Liver (tissue), 9 donors: ENCODE results near the gene NAAA. TPM values are rescaled to one million over a fixed set of nuclear protein-coding genes. Genes with fewer than 3 reads are reported as not detected.

Experiments used
- DNase-seq: peaks from one replicate; pipeline ENCODE4 v3.0.0-alpha.2; 2017; ENCODE audit warnings: low spot score
- H3K27ac ChIP-seq, 2 donors: one replicate each; pipeline ENCODE4 v1.7.0; 2013; ENCODE audit warnings: inconsistent platforms in 2 of 2, low read length in 2 of 2, control low read depth in 1 of 2, low read depth in 1 of 2, mild to moderate bottlenecking in 1 of 2
- H3K27me3 ChIP-seq, 4 donors: one replicate each; pipeline versions ENCODE4 v1.6.1 to v1.7.0; 2013; ENCODE audit warnings: low read length in 3 of 4, inconsistent platforms in 1 of 4, mild to moderate bottlenecking in 1 of 4, moderate library complexity in 1 of 4; ENCODE audit not compliant: control insufficient read depth in 4 of 4, insufficient read depth in 4 of 4
- H3K36me3 ChIP-seq, 4 donors: one replicate each; pipeline versions ENCODE4 v1.6.1 to v1.7.0; 2013; ENCODE audit warnings: low read length in 3 of 4, mild to moderate bottlenecking in 3 of 4, low read depth in 1 of 4, moderate library complexity in 1 of 4; ENCODE audit not compliant: control insufficient read depth in 4 of 4, insufficient read depth in 3 of 4
- H3K4me1 ChIP-seq, 4 donors: one replicate each; pipeline versions ENCODE4 v1.6.1 to v1.7.0; 2013; ENCODE audit warnings: low read length in 3 of 4, mild to moderate bottlenecking in 3 of 4, moderate library complexity in 1 of 4; ENCODE audit not compliant: control insufficient read depth in 4 of 4, insufficient read depth in 4 of 4
- H3K4me3 ChIP-seq, 3 donors: one replicate each; pipeline versions ENCODE4 v1.6.1 to v1.7.0; 2013; ENCODE audit warnings: low read length in 3 of 3, control low read depth in 1 of 3, low read depth in 1 of 3, mild to moderate bottlenecking in 1 of 3
- H3K9ac ChIP-seq, 2 donors: one replicate each; pipeline ENCODE4 v1.7.0; 2013; ENCODE audit warnings: low read length in 2 of 2, mild to moderate bottlenecking in 2 of 2, moderate library complexity in 2 of 2, control low read depth in 1 of 2, low read depth in 1 of 2
- H3K9me3 ChIP-seq, 4 donors: one replicate each; pipeline versions ENCODE4 v1.6.1 to v1.7.0; 2013; ENCODE audit warnings: low read length in 3 of 4; ENCODE audit not compliant: control insufficient read depth in 4 of 4
- ATF3 ChIP-seq: IDR thresholded peaks from 2 replicates; pipeline ENCODE4 v1.6.1; 2016; ENCODE audit warnings: antibody characterized with exemption
- EGR1 ChIP-seq, 2 donors: IDR thresholded peaks; 2 replicates each; pipeline ENCODE4 v1.6.1; 2016 to 2018; ENCODE audit warnings: antibody characterized with exemption in 2 of 2, low read depth in 2 of 2
- FOXA1 ChIP-seq: IDR thresholded peaks from 2 replicates; pipeline ENCODE4 v1.6.1; 2016; ENCODE audit warnings: antibody characterized with exemption
- FOXA2 ChIP-seq: IDR thresholded peaks from 2 replicates; pipeline ENCODE4 v1.6.1; 2016; ENCODE audit warnings: antibody characterized with exemption
- RXRA ChIP-seq, 2 donors: IDR thresholded peaks; 2 replicates each; pipeline ENCODE4 v1.6.1; 2017 to 2018; ENCODE audit warnings: antibody characterized with exemption in 2 of 2, mild to moderate bottlenecking in 1 of 2
- TAF1 ChIP-seq: conservative IDR thresholded peaks from 2 replicates; pipeline ENCODE4 v1.6.1; 2016; ENCODE audit warnings: antibody characterized with exemption, mild to moderate bottlenecking
- YY1 ChIP-seq: IDR thresholded peaks from 2 replicates; pipeline ENCODE4 v1.6.1; 2016; ENCODE audit warnings: antibody characterized with exemption, mild to moderate bottlenecking
- ZBTB33 ChIP-seq: IDR thresholded peaks from 2 replicates; pipeline ENCODE4 v1.6.1; 2016; ENCODE audit warnings: antibody characterized with exemption
- WGBS: extraction: QIAGEN DNeasy Blood & Tissue Kit; methylation state at CpG from one replicate; pipeline ENCODE4 v1.1.7; 2013; 5-methylcytosine and 5-hydroxymethylcytosine counted together
- polyA plus RNA-seq, 2 donors: library from polyadenylated mRNA; stranded (reverse) in 1 of 2; unstranded in 1 of 2; fragments of 200-250 nt in 1 of 2; fragments of >200 nt in 1 of 2; fragmentation: Nextera tagmentation in 1 of 2; extraction: Ambion mirVana in 1 of 2; gene quantifications; one replicate each; pipeline versions ENCODE4 v1.2.1 to v1.2.3, GENCODE V29; 2013 to 2015
- total RNA-seq, 2 donors: library from RNA; depleted of rRNA; stranded (reverse); fragments of >200 nt; gene quantifications; one replicate each; pipeline ENCODE4 v1.2.3, GENCODE V29; 2014
- donor health status: healthy.
- donor health status: healthy.
- donor health status: healthy.
- donor health status: healthy.
- donor health status: healthy.

NAAA gene
- total and polyA plus RNA-seq, 4 donors, result 42.2 to 122 (median 57.2) TPM

- TF ChIP-seq ZBTB33 (no peak), FOXA2 (no peak), FOXA1 (no peak), YY1 (no peak), EGR1 (IDR thresholded peaks at IDR 0.05; ENCODE audit: low read depth in 2 of 2) (no peak), RXRA (IDR thresholded peaks at IDR 0.05) (no peak), TAF1 (no peak), ATF3 (no peak)
- H3K27me3 ChIP-seq, result no peaks in the 10 kb centered on the region
- 45% methylated on average over 3 of the region's 3 CpGs for WGBS
- H3K9ac ChIP-seq, result no peak overlapping the region
- no peak overlapping the region for H3K4me3 ChIP-seq
- no peaks in the 10 kb centered on the region for H3K4me1 ChIP-seq
- no peak for DNase-seq
- no peaks in the 10 kb centered on the region for H3K36me3 ChIP-seq
- H3K27ac ChIP-seq, result no peak overlapping the region
- no peaks in the 10 kb centered on the region for H3K9me3 ChIP-seq
Measured at GRCh38 chr4:75867130-75867529, 73.7 kb downstream of the NAAA start.

Other genes with a start within 250 kb of the NAAA start
- gene USO1, start 216.4 kb downstream of the NAAA start, total RNA-seq, result 10 to 100 TPM; 41.6 to 77.0 TPM
- gene USO1, start 216.4 kb downstream of the NAAA start, polyA plus RNA-seq, result 10 to 100 TPM; 18.4 to 37.4 TPM
- under 1 TPM in 1 of 2 donors, not detected in 1; 0.17 TPM for gene PPEF2, start 38.6 kb downstream of the NAAA start, total RNA-seq
- not detected for gene PPEF2, start 38.6 kb downstream of the NAAA start, polyA plus RNA-seq
- gene SDAD1, start 49.9 kb upstream of the NAAA start, total RNA-seq, result 10 to 100 TPM; 11.4 to 16.3 TPM
- gene SDAD1, start 49.9 kb upstream of the NAAA start, polyA plus RNA-seq, result 10 to 100 TPM in 1 of 2 donors, 1 to 10 TPM in 1; 9.8 to 25.3 TPM
- 1 to 10 TPM; 1.4 to 2.3 TPM for gene CXCL9, start 66.5 kb upstream of the NAAA start, total RNA-seq
- gene CXCL9, start 66.5 kb upstream of the NAAA start, polyA plus RNA-seq, result 1 to 10 TPM in 1 of 2 donors, under 1 TPM in 1; 0.22 to 1.3 TPM
- 1 to 10 TPM in 1 of 2 donors, under 1 TPM in 1; 0.84 to 9.4 TPM for gene CXCL10, start 82.5 kb upstream of the NAAA start, total RNA-seq
- 1 to 10 TPM; 1.1 to 1.4 TPM for gene CXCL10, start 82.5 kb upstream of the NAAA start, polyA plus RNA-seq
- under 1 TPM in 1 of 2 donors, not detected in 1; 0.79 TPM for gene CXCL11, start 95.1 kb upstream of the NAAA start, total RNA-seq
- under 1 TPM in 1 of 2 donors, not detected in 1; 0.27 TPM for gene CXCL11, start 95.1 kb upstream of the NAAA start, polyA plus RNA-seq
- gene ART3, start 133.7 kb upstream of the NAAA start, total RNA-seq, result under 1 TPM in 1 of 2 donors, not detected in 1; 0.08 TPM
- not detected for gene ART3, start 133.7 kb upstream of the NAAA start, polyA plus RNA-seq
- 10 to 100 TPM; 20.2 to 29.3 TPM for gene NUP54, start 207.4 kb upstream of the NAAA start, total RNA-seq
- gene NUP54, start 207.4 kb upstream of the NAAA start, polyA plus RNA-seq, result 10 to 100 TPM in 1 of 2 donors, 1 to 10 TPM in 1; 8.3 to 12.8 TPM